Uterus (tissue), 4 donors: ENCODE data around the gene MTG2. TPM values are rescaled to one million over a fixed set of nuclear protein-coding genes. Genes with fewer than 3 reads are reported as not detected.

ENCODE experiments used
- DNase-seq, 2 donors: peaks; one replicate each; pipeline ENCODE4 v3.0.0-alpha.2; 2019 to 2020
- H3K27ac ChIP-seq, 2 donors: fragments of 200-600 bp; sonication (generic); 1 replicate in 1 of 2; 2 replicates in 1 of 2; pipeline ENCODE4 v1.5.1; 2016 to 2018
- H3K27me3 ChIP-seq, 2 donors: fragments of 200-600 bp; sonication (generic); one replicate each; pipeline ENCODE4 v1.5.1; 2018 to 2019; ENCODE audit warnings: control low read depth in 1 of 2
- H3K36me3 ChIP-seq, 2 donors: fragments of 200-600 bp; sonication (generic); one replicate each; pipeline ENCODE4 v1.5.1; 2019; ENCODE audit warnings: control low read depth in 1 of 2
- H3K4me1 ChIP-seq, 2 donors: fragments of 200-600 bp; sonication (generic); one replicate each; pipeline ENCODE4 v1.5.1; 2018 to 2019; ENCODE audit warnings: control low read depth in 1 of 2
- H3K4me3 ChIP-seq, 2 donors: fragments of 200-600 bp; sonication (generic); 1 replicate in 1 of 2; 2 replicates in 1 of 2; pipeline ENCODE4 v1.5.1; 2018 to 2019; ENCODE audit warnings: mild to moderate bottlenecking in 1 of 2
- H3K9me3 ChIP-seq, 2 donors: fragments of 200-600 bp; sonication (generic); one replicate each; pipeline ENCODE4 v1.5.1; 2019; ENCODE audit warnings: control low read depth in 1 of 2
- CTCF ChIP-seq, 4 experiments: fragments of 200-600 bp in 2 of 4; fragments of 450-650 bp in 2 of 4; sonication (generic) in 2 of 4; IDR thresholded peaks; one replicate each; pipeline ENCODE4 v1.5.1; 2016 to 2019; ENCODE audit warnings: antibody characterized with exemption in 4 of 4, mild to moderate bottlenecking in 2 of 4, moderate library complexity in 1 of 4
- POLR2A ChIP-seq, 2 donors: fragments of 450-650 bp; IDR thresholded peaks; one replicate each; pipeline ENCODE4 v1.6.1; 2016; ENCODE audit warnings: antibody characterized with exemption in 2 of 2, mild to moderate bottlenecking in 1 of 2, moderate library complexity in 1 of 2
- intact Hi-C: fragments of 100-400 bp; cut with DNase I; formaldehyde crosslinking; loops from one replicate; pipeline ENCODE4 v1.15.1; 2023; ENCODE audit warnings: low total_unique reads
- total RNA-seq, 4 donors: library from RNA; depleted of rRNA in 3 of 4; stranded (reverse); fragments of >200 nt in 3 of 4; gene quantifications; one replicate each; pipeline versions ENCODE4 v1.1.0 to v1.2.4, GENCODE V29; 2014 to 2023
- donor health status: DM: yes; HTN: yes; CAD: no.

The MTG2 gene
- total RNA-seq, 4 donors from 2014 or later, result 0.59 to 38.5 (median 22.7) TPM

- TF ChIP-seq CTCF (IDR thresholded peaks at IDR 0.05) (no peak), POLR2A (IDR thresholded peaks at IDR 0.05) (no peak)
- Histone ChIP-seq H3K27ac (no peak overlapping the region), H3K27me3 (no peaks in the 10 kb centered on the region), H3K4me1 (peaks cover 0 to 7% of the 10 kb centered on the region in 2 donors), H3K36me3 (no peaks in the 10 kb centered on the region), H3K9me3 (no peaks in the 10 kb centered on the region), H3K4me3 (no peak overlapping the region)
- intact Hi-C loops, result loop anchor here (10.0 kb wide), 1 partner anchor 144 kb away; no protein-coding TSS in a partner anchor
- no peak for DNase-seq
These were observed 23.8 kb upstream of the MTG2 start for GRCh38 chr20:62159052-62159451.

GRCh38 chr20:62159839-62160238, 23.0 kb upstream of the MTG2 start:
- Histone ChIP-seq H3K9me3 (no peaks in the 10 kb centered on the region), H3K36me3 (no peaks in the 10 kb centered on the region), H3K4me1 (peaks cover 0 to 7% of the 10 kb centered on the region in 2 donors), H3K27ac (no peak overlapping the region), H3K4me3 (no peak overlapping the region), H3K27me3 (no peaks in the 10 kb centered on the region)
- DNase-seq, result no peak
- TF ChIP-seq POLR2A (IDR thresholded peaks at IDR 0.05) (no peak), CTCF (IDR thresholded peaks at IDR 0.05) (no peak)
- intact Hi-C loops, result loop anchor here (10.0 kb wide), 1 partner anchor 145 kb away; no protein-coding TSS in a partner anchor

- no peaks in the 10 kb centered on the region for H3K9me3 ChIP-seq
- H3K27ac ChIP-seq, result no peak overlapping the region
- H3K27me3 ChIP-seq, result no peaks in the 10 kb centered on the region
- intact Hi-C loops, result no loop called here
- peaks cover 0 to 7% of the 10 kb centered on the region in 2 donors for H3K4me1 ChIP-seq
- no peak for DNase-seq
- no peak overlapping the region for H3K4me3 ChIP-seq
- no peak for TF ChIP-seq CTCF (IDR thresholded peaks at IDR 0.05)
- no peak for TF ChIP-seq POLR2A (IDR thresholded peaks at IDR 0.05)
- no peaks in the 10 kb centered on the region for H3K36me3 ChIP-seq
These were observed 22.6 kb upstream of the MTG2 start for GRCh38 chr20:62160253-62160652.

- intact Hi-C loops, result no loop called here
- Histone ChIP-seq H3K36me3 (no peaks in the 10 kb centered on the region), H3K4me1 (peaks cover 0 to 7% of the 10 kb centered on the region in 2 donors), H3K27me3 (no peaks in the 10 kb centered on the region), H3K27ac (no peak overlapping the region), H3K4me3 (no peak overlapping the region), H3K9me3 (no peaks in the 10 kb centered on the region)
- TF ChIP-seq POLR2A (IDR thresholded peaks at IDR 0.05) (no peak), CTCF (IDR thresholded peaks at IDR 0.05) (no peak)
- DNase-seq, result no peak
These were observed 22.0 kb upstream of the MTG2 start for GRCh38 chr20:62160876-62161275.

- intact Hi-C loops, result no loop called here
- Histone ChIP-seq H3K27me3 (no peaks in the 10 kb centered on the region), H3K4me3 (no peak overlapping the region), H3K9me3 (no peaks in the 10 kb centered on the region), H3K4me1 (peaks cover 0 to 7% of the 10 kb centered on the region in 2 donors), H3K36me3 (no peaks in the 10 kb centered on the region), H3K27ac (no peak overlapping the region)
- TF ChIP-seq POLR2A (IDR thresholded peaks at IDR 0.05), result no peak
- no peak for TF ChIP-seq CTCF (IDR thresholded peaks at IDR 0.05)
- no peak for DNase-seq
These were observed 21.5 kb upstream of the MTG2 start for GRCh38 chr20:62161347-62161746.
